ENCODE data around the gene SLC35A1.

DNA sequence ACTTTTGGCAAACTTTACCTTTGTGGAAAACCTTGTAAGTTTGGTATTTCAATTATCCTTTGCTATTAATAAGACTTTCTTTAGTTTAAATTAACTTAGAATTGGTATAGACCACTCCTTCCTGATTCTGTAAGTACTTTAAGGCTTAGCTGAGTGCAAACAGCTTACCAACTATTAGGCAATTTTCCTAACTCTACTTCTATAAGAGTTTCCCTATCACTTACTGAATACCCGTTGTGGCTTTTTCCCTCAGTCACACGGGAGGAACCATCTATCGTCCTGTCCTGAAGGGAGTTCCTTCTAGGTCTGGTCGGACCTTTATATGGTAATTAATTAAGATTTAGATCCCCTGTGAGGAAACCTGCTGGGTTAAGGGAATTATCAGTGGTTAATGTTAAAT lies 9.6 kb downstream of the SLC35A1 start:
- TF ChIP-seq, protein P1, sequence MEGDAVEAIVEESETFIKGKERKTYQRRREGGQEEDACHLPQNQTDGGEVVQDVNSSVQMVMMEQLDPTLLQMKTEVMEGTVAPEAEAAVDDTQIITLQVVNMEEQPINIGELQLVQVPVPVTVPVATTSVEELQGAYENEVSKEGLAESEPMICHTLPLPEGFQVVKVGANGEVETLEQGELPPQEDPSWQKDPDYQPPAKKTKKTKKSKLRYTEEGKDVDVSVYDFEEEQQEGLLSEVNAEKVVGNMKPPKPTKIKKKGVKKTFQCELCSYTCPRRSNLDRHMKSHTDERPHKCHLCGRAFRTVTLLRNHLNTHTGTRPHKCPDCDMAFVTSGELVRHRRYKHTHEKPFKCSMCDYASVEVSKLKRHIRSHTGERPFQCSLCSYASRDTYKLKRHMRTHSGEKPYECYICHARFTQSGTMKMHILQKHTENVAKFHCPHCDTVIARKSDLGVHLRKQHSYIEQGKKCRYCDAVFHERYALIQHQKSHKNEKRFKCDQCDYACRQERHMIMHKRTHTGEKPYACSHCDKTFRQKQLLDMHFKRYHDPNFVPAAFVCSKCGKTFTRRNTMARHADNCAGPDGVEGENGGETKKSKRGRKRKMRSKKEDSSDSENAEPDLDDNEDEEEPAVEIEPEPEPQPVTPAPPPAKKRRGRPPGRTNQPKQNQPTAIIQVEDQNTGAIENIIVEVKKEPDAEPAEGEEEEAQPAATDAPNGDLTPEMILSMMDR (IDR thresholded peaks at IDR 0.05; ENCODE audit: low read depth, low read length, poor library complexity, severe bottlenecking), result no peak
- no peak for TF ChIP-seq EZH2phosphoT487 (IDR thresholded peaks at IDR 0.05; ENCODE audit: borderline replicate concordance, low read length)
